Heart left ventricle (tissue), 16 donors: ENCODE results near the gene CEP128. TPM values are rescaled to one million over a fixed set of nuclear protein-coding genes. Genes with fewer than 3 reads are reported as not detected.

Experiments used
- ATAC-seq, 4 donors: fragments of 200-7000 bp; cut with Tn5 transposase; one replicate each; pipeline ENCODE4 v1.9.1; 2020 to 2022; ENCODE audit warnings: moderate library complexity in 4 of 4, mild to moderate bottlenecking in 3 of 4, moderate number of reproducible peaks in 1 of 4
- DNase-seq, 5 donors: peaks; one replicate each; pipeline ENCODE4 v3.0.0-alpha.2; 2020
- H3K27ac ChIP-seq, 12 donors: fragments of 200-600 bp; sonication (generic) in 4 of 12; one replicate each; pipeline versions ENCODE4 v1.5.0 to v1.8.0; 2016 to 2022; ENCODE audit warnings: mild to moderate bottlenecking in 2 of 12
- H3K27me3 ChIP-seq, 9 donors: fragments of 200-600 bp; sonication (generic) in 2 of 9; one replicate each; pipeline versions ENCODE4 v1.5.1 to v1.8.0; 2016 to 2022; ENCODE audit warnings: mild to moderate bottlenecking in 3 of 9
- H3K36me3 ChIP-seq, 9 donors: fragments of 200-600 bp; sonication (generic) in 2 of 9; one replicate each; pipeline versions ENCODE4 v1.5.0 to v1.8.0; 2018 to 2022; ENCODE audit warnings: mild to moderate bottlenecking in 2 of 9
- H3K4me1 ChIP-seq, 12 donors: fragments of 200-600 bp; sonication (generic) in 4 of 12; one replicate each; pipeline versions ENCODE4 v1.5.0 to v1.8.0; 2016 to 2022; ENCODE audit warnings: mild to moderate bottlenecking in 3 of 12
- H3K4me3 ChIP-seq, 12 donors: fragments of 200-600 bp; sonication (generic) in 4 of 12; one replicate each; pipeline versions ENCODE4 v1.5.0 to v1.8.0; 2017 to 2022; ENCODE audit warnings: mild to moderate bottlenecking in 9 of 12, moderate library complexity in 4 of 12
- H3K9me3 ChIP-seq, 12 donors: fragments of 200-600 bp; sonication (generic) in 4 of 12; one replicate each; pipeline versions ENCODE4 v1.5.0 to v1.8.0; 2016 to 2022; ENCODE audit warnings: mild to moderate bottlenecking in 1 of 12
- CTCF ChIP-seq, 12 donors: fragments of 200-600 bp; sonication (generic) in 4 of 12; IDR thresholded peaks; one replicate each; pipeline versions ENCODE4 v1.5.0 to v1.8.0; 2018 to 2022; ENCODE audit warnings: antibody characterized with exemption in 12 of 12, mild to moderate bottlenecking in 5 of 12
- POLR2A ChIP-seq, 2 donors: fragments of 450-650 bp; IDR thresholded peaks; one replicate each; pipeline ENCODE4 v1.6.1; 2017; ENCODE audit warnings: antibody characterized with exemption in 2 of 2, mild to moderate bottlenecking in 2 of 2, moderate library complexity in 2 of 2
- WGBS, 4 donors: extraction: QIAGEN DNeasy Blood & Tissue Kit in 2 of 4; methylation state at CpG; one replicate each; pipeline versions ENCODE4 v1.1.5 to v1.1.7; 2013 to 2018; 5-methylcytosine and 5-hydroxymethylcytosine counted together
- intact Hi-C, 10 donors: fragments of 100-400 bp; cut with DNase I; formaldehyde crosslinking; loops; one replicate each; pipeline versions ENCODE4 v1.11.1 to v1.14.2; 2022
- polyA plus RNA-seq, 2 donors: library from polyadenylated mRNA; stranded (reverse); fragments of 200-250 nt; gene quantifications; one replicate each; pipeline ENCODE4 v1.2.3, GENCODE V29; 2013
- total RNA-seq, 9 donors: library from RNA; depleted of rRNA in 2 of 9; stranded (reverse); fragments of >200 nt in 2 of 9; fragmentation: NEBNext Ultra II Directional in 3 of 9; extraction: Animal tissue kit (Norgen Biotek cat#: 25700) in 3 of 9; gene quantifications; one replicate each; pipeline versions ENCODE4 v1.1.0 to v1.2.4, GENCODE V29; 2016 to 2023
- donor health status: ischemic (EF 13 %, LVEDD 7.1; RV severe dilation, severe dysfunction).
- donor health status: healthy with polysubstance abuse.
- donor health status: DM: no; HTN: yes; CAD: no.
- donor health status: DM: no; HTN: no; CAD: no.
- donor health status: ischemic (EF 25% LVEDD 6.9; RV normal size, moderate dysfunction).
- donor health status: ischemic (EF 25% LVEDD 5.7; RV mildly dilated, moderate dysfunction).
- donor health status: healthy.
- donor health status: DM: yes; HTN: yes; CAD: no.
- donor health status: ischemic (EF 35%, LVEDD 5.7; RV mildly dilated, moderate dysfunction).
- donor health status: nonischemic (EF 11% LVEDD 7.7; RV severe dilation, severe dysfunction).
- donor health status: DM: yes; HTN: yes; CAD: no.
- donor health status: PGD.
- donor health status: ischemic (EF 29% LVEDD 5.4; RV normal size, mild dysfunction).
- donor health status: nonischemic (EF 23%, LVEDD 6.1; RV moderate dilation, normal function).

Gene CEP128
- total and polyA plus RNA-seq, 11 donors = 0.94 to 6.6 (median 3.4) TPM

GRCh38 chr14:80518173-80518572 is 423.4 kb downstream of the CEP128 start:
- H3K9me3 ChIP-seq = peaks cover 0 to 16% (median 0%) of the 10 kb centered on the region in 12 donors
- intact Hi-C loops = no loop called here
- H3K27ac ChIP-seq = no peak overlapping the region
- no peaks in the 10 kb centered on the region for H3K27me3 ChIP-seq
- H3K4me3 ChIP-seq = no peak overlapping the region
- no peaks in the 10 kb centered on the region for H3K4me1 ChIP-seq
- DNase-seq (no peak), ATAC-seq (no peak)
- WGBS, 4 donors = 93 to 96% (median 95%) methylated on average over 4 of the region's 4 CpGs
- no peaks in the 10 kb centered on the region for H3K36me3 ChIP-seq
- TF ChIP-seq POLR2A (IDR thresholded peaks at IDR 0.05) (no peak), CTCF (IDR thresholded peaks at IDR 0.05) (no peak)

DNA sequence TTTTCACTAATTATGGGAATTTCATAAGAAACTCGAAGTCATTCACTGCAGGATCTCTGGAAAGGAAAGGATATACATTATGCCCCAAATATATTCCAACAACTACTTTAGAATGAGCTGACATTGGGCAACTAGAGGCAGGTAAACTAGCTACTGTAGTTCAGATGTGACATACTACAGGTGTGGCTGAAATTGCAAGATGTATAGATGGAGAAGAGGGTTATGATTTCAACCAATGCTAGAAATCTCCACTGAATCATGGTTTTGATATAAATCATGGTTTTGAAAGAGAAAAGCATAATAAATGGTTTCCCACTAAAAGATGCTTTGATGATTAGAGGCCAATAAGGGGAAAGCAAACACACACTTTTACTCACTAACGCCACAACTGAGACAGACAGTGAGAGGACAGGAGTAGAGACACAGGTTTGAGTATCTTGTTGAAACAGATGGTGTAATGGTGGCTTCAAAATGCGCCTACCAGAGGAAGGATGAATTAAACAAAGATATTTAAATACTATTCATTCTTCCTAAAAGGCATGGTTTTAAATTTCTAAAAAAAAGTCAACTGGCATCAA is 434.2 kb downstream of the CEP128 start:
- 94 to 97% (median 96%) methylated on average over 3 of the region's 3 CpGs for WGBS, 4 donors

DNA sequence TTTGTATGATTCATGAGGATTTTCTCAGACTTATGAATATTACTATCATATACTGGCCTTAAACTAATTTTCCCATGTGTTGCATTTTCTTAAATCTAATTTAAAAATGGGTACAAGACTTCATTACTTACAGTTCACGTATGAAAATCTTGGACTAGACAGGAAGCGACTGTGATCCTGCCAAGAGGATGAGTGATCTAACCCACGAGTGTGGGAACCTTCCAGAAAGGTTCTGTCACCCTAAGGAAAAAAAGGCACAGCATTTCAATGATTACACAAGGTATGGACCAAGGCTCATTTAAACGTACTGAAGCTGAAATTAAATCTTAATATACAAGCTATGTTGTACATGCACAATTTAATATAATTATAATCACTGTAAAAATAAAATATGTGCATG is 436.8 kb downstream of the CEP128 start:
- no peaks in the 10 kb centered on the region for H3K27me3 ChIP-seq
- intact Hi-C loops = no loop called here
- ATAC-seq (no peak), DNase-seq (no peak)
- no peaks in the 10 kb centered on the region for H3K36me3 ChIP-seq
- H3K27ac ChIP-seq = no peak overlapping the region
- no peak overlapping the region for H3K4me3 ChIP-seq
- no peak for TF ChIP-seq CTCF (IDR thresholded peaks at IDR 0.05)
- no peak for TF ChIP-seq POLR2A (IDR thresholded peaks at IDR 0.05)
- H3K4me1 ChIP-seq = no peaks in the 10 kb centered on the region
- no peaks in the 10 kb centered on the region for H3K9me3 ChIP-seq
- WGBS, 4 donors = 67 to 82% (median 69%) methylated on average over 4 of the region's 4 CpGs

More for the DNA sequence above, 434.2 kb downstream of the CEP128 start:
- Histone ChIP-seq H3K27ac (no peak overlapping the region), H3K36me3 (no peaks in the 10 kb centered on the region), H3K9me3 (peaks cover 0 to 12% (median 0%) of the 10 kb centered on the region in 12 donors), H3K4me3 (no peak overlapping the region), H3K4me1 (no peaks in the 10 kb centered on the region), H3K27me3 (no peaks in the 10 kb centered on the region)
- no peak for DNase-seq
- TF ChIP-seq POLR2A (IDR thresholded peaks at IDR 0.05) (no peak), CTCF (IDR thresholded peaks at IDR 0.05) (no peak)
- intact Hi-C loops = no loop called here
- no peak for ATAC-seq

GRCh38 chr14:80498533-80498932 is 443.0 kb downstream of the CEP128 start:
- H3K27ac ChIP-seq = no peak overlapping the region
- H3K36me3 ChIP-seq = no peaks in the 10 kb centered on the region
- ATAC-seq = no peak
- H3K4me1 ChIP-seq = peaks cover 0 to 11% (median 0%) of the 10 kb centered on the region in 12 donors
- TF ChIP-seq POLR2A (IDR thresholded peaks at IDR 0.05) = no peak
- no peak for TF ChIP-seq CTCF (IDR thresholded peaks at IDR 0.05)
- H3K9me3 ChIP-seq = no peaks in the 10 kb centered on the region
- 96 to 100% (median 98%) methylated on average over 2 of the region's 2 CpGs for WGBS, 4 donors
- intact Hi-C loops = no loop called here
- H3K4me3 ChIP-seq = no peak overlapping the region
- no peak for DNase-seq
- no peaks in the 10 kb centered on the region for H3K27me3 ChIP-seq
